ENCODE data around the gene PAH.

GRCh38 chr12:102959391-102959790, 42.3 kb upstream of the PAH start:
- TF ChIP-seq CTCF (conservative IDR thresholded peaks at IDR 0.05; ENCODE audit: low read depth, low read length), result no peak
- TF ChIP-seq EZH2 (IDR thresholded peaks at IDR 0.05; ENCODE audit: borderline replicate concordance, low read depth, low read length, poor library complexity, severe bottlenecking), result no peak
